ENCODE measurements around the gene TAGLN. TPM values are rescaled to one million over a fixed set of nuclear protein-coding genes. Genes with fewer than 3 reads are reported as not detected.

The TAGLN gene
- polyA plus RNA-seq, 2 of the 4 experiments (the other 2 are of a cell fraction), result 43.2 to 287 TPM

- H3K4me1 ChIP-seq, result 0 out of 3 replicates have a peak, but pooled peaks cover 4% of the 10 kb centered on the region
- ATAC-seq (no peak), DNase-seq (ENCODE audit: low read depth in 1 of 2, low spot score in 1 of 2) (no peak), FAIRE-seq (no peak)
- no peak overlapping the region for H3K4me3 ChIP-seq
- TF ChIP-seq GATA3 (IDR thresholded peaks at IDR 0.05; ENCODE audit: borderline replicate concordance), result no peak
- no peak for TF ChIP-seq CHD4 (IDR thresholded peaks at IDR 0.05; ENCODE audit: borderline replicate concordance)
- no peak for TF ChIP-seq HOXB13 (CRISPR knock-in tag; IDR thresholded peaks at IDR 0.05; ENCODE audit: low read depth)
- no peak for TF ChIP-seq ZSCAN20 (CRISPR knock-in tag; IDR thresholded peaks at IDR 0.05)
- POLR2A ChIA-PET, result no interaction called here
- H3K27ac ChIP-seq, result no peak overlapping the region
- no peak overlapping the region for H3K4me2 ChIP-seq
- CTCF ChIA-PET, result interaction anchor here (1.2 to 2.0 kb wide), 3 partner anchors 10 to 42 kb away, joined by 3 to 8 read pairs (median 5); partner anchors contain the start of gene SIDT2
- 97% methylated on average over 7 of the region's 9 CpGs for WGBS (ENCODE audit: missing lambda C conversion rate)
- no peaks in the 10 kb centered on the region for H3K9me3 ChIP-seq
Measured at GRCh38 chr11:117220568-117220967, 21.4 kb downstream of the TAGLN start.

GRCh38 chr11:117220999-117221774 lies 22.0 kb downstream of the TAGLN start:
- no peak for DNase-seq (ENCODE audit: low read depth in 1 of 2, low spot score in 1 of 2)
- no peak for ATAC-seq
- Histone ChIP-seq H3K27ac (no peak overlapping the region), H3K4me2 (no peak overlapping the region), H3K4me1 (0 out of 3 replicates have a peak, but pooled peaks cover 4% of the 10 kb centered on the region), H3K9me3 (no peaks in the 10 kb centered on the region), H3K4me3 (no peak overlapping the region)
- ChIA-PET POLR2A (no interaction called here), CTCF (interaction anchor here (1.2 to 2.0 kb wide), 3 partner anchors 10 to 43 kb away, joined by 3 to 8 read pairs (median 5); partner anchors contain the start of gene SIDT2)
- TF ChIP-seq ZFP36 (IDR thresholded peaks at IDR 0.05; ENCODE audit: borderline replicate concordance, partially characterized antibody) (no peak), TP53 (CRISPR knock-in tag; IDR thresholded peaks at IDR 0.05) (no peak), KDM5A (IDR thresholded peaks at IDR 0.05) (no peak), HMGXB4 (CRISPR knock-in tag; IDR thresholded peaks at IDR 0.05; ENCODE audit: borderline replicate concordance) (no peak), USF2 (IDR thresholded peaks at IDR 0.05) (no peak), RNF2 (IDR thresholded peaks at IDR 0.05; ENCODE audit: borderline replicate concordance, low read depth) (no peak), MAZ (IDR thresholded peaks at IDR 0.05; ENCODE audit: borderline replicate concordance, low read depth, low read length) (no peak), PHF8 (IDR thresholded peaks at IDR 0.05; ENCODE audit: borderline replicate concordance, low read depth) (no peak), PBX3 (IDR thresholded peaks at IDR 0.05) (no peak), NR3C1 (IDR thresholded peaks at IDR 0.05) (no peak)
- 79% methylated on average over 7 of the region's 7 CpGs for WGBS (ENCODE audit: missing lambda C conversion rate)
- FAIRE-seq, result no peak

GRCh38 chr11:117221775-117222517 lies 22.8 kb downstream of the TAGLN start:
- DNase-seq (ENCODE audit: low read depth in 1 of 2, low spot score in 1 of 2) (no peak), FAIRE-seq (no peak), ATAC-seq (peak in 1 of 2 experiments; percentile 32; a peak in 2 of 6 replicates)
- TF ChIP-seq SREBF2 (IDR thresholded peaks at IDR 0.05) (no peak), NR3C1 (IDR thresholded peaks at IDR 0.05) (no peak), CHD2 (IDR thresholded peaks at IDR 0.05; ENCODE audit: low read length, partially characterized antibody) (no peak), CTCF (IDR thresholded peaks at IDR 0.05) (no peak), MAX (IDR thresholded peaks at IDR 0.05) (no peak), CEBPB (IDR thresholded peaks at IDR 0.05) (no peak)
- Histone ChIP-seq H3K4me3 (no peak overlapping the region), H3K9me3 (no peaks in the 10 kb centered on the region), H3K4me2 (no peak overlapping the region), H3K4me1 (0 out of 3 replicates have a peak, but pooled peaks cover 4% of the 10 kb centered on the region), H3K27ac (no peak overlapping the region)
- WGBS (ENCODE audit: missing lambda C conversion rate), result 76% methylated on average over 7 of the region's 7 CpGs
- POLR2A ChIA-PET, result interaction anchor here (0.6 kb wide), 1 partner anchor 75 kb away, joined by 4 read pairs; no protein-coding TSS in a partner anchor
- CTCF ChIA-PET, result interaction anchor here (0.8 to 1.9 kb wide), 3 partner anchors 10 to 43 kb away, joined by 3 to 5 read pairs (median 3); partner anchors contain the start of genes PCSK7 and SIDT2

Data from A549 (cell line).